SU-DHL-6 (cell line): ENCODE results near the gene FOXN3.

ENCODE experiments used
- H2AFZ ChIP-seq: fragments of 200-600 bp; sonication (generic); 2 replicates; pipeline ENCODE4 v1.6.1; 2014; ENCODE audit warnings: low read depth, mild to moderate bottlenecking, moderate library complexity, mixed read lengths, antibody characterized with exemption, low read length; ENCODE audit not compliant: severe bottlenecking
- H3F3A ChIP-seq: fragments of 200-600 bp; shearing (Covaris generic); 2 replicates; pipeline ENCODE4 v1.6.0; 2016; ENCODE audit warnings: antibody characterized with exemption, mild to moderate bottlenecking; ENCODE audit not compliant: insufficient read depth
- H3K27ac ChIP-seq: fragments of 200-600 bp; sonication (generic); 2 replicates; pipeline ENCODE4 v1.5.1; 2016; ENCODE audit warnings: low read depth, mild to moderate bottlenecking, low read length, moderate library complexity, mixed read lengths
- H3K27me3 ChIP-seq: fragments of 200-600 bp; sonication (generic), shearing (Covaris generic); 2 replicates; pipeline ENCODE4 v1.6.0; 2014; ENCODE audit warnings: mild to moderate bottlenecking, low read length
- H3K36me3 ChIP-seq: fragments of 200-600 bp; sonication (generic); 2 replicates; pipeline ENCODE4 v1.6.1; 2014; ENCODE audit warnings: mild to moderate bottlenecking, low read length, mixed read lengths
- H3K4me2 ChIP-seq: fragments of 300-600, 200-600 bp; shearing (Covaris generic), sonication (generic); 2 replicates; pipeline ENCODE4 v1.6.0; 2014; ENCODE audit warnings: low read length, low read depth, mild to moderate bottlenecking; ENCODE audit not compliant: poor library complexity, severe bottlenecking
- H3K4me3 ChIP-seq: fragments of 200-600 bp; sonication (generic); 2 replicates; pipeline ENCODE4 v1.5.1; 2014; ENCODE audit warnings: antibody characterized with exemption, low read length, mild to moderate bottlenecking, mixed read lengths; ENCODE audit not compliant: insufficient read depth, poor library complexity, severe bottlenecking
- H3K79me2 ChIP-seq: fragments of 200-600 bp; sonication (generic); 2 replicates; pipeline ENCODE4 v1.6.1; 2014; ENCODE audit warnings: mild to moderate bottlenecking, low read length, moderate library complexity; ENCODE audit not compliant: insufficient read depth
- H3K9ac ChIP-seq: fragments of 200-600 bp; sonication (generic); 2 replicates; pipeline ENCODE4 v1.7.0; 2014; ENCODE audit warnings: mild to moderate bottlenecking, low read length
- H3K9me2 ChIP-seq: fragments of 200-600 bp; sonication (generic); replicated peaks from 2 replicates; pipeline ENCODE4 v1.6.1; 2014; ENCODE audit warnings: low read length; ENCODE audit not compliant: insufficient read depth
- H3K9me3 ChIP-seq: fragments of 200-600 bp; sonication (generic); 2 replicates; pipeline ENCODE4 v1.6.1; 2014; ENCODE audit warnings: low read length, mixed read lengths; ENCODE audit not compliant: insufficient read depth
- H4K20me1 ChIP-seq: fragments of 200-600 bp; sonication (generic); 2 replicates; pipeline ENCODE4 v1.6.1; 2014; ENCODE audit warnings: low read depth, mild to moderate bottlenecking, antibody characterized with exemption, low read length, moderate library complexity, mixed read lengths
- EZH2phosphoT487 ChIP-seq: fragments of 200-600 bp; sonication (generic), shearing (Covaris generic); conservative IDR thresholded peaks from 2 replicates; pipeline ENCODE4 v1.6.1; 2018; ENCODE audit warnings: mild to moderate bottlenecking, antibody characterized with exemption, low read length, moderate library complexity, mixed read lengths
- TF ChIP-seq, protein P1 (sequence below): fragments of 200-600 bp; sonication (generic); IDR thresholded peaks from one replicate; pipeline ENCODE4 v1.5.1; 2017; ENCODE audit warnings: antibody characterized with exemption, mild to moderate bottlenecking, low read length, moderate library complexity; ENCODE audit not compliant: insufficient read depth, poor library complexity, severe bottlenecking

Gene FOXN3

DNA sequence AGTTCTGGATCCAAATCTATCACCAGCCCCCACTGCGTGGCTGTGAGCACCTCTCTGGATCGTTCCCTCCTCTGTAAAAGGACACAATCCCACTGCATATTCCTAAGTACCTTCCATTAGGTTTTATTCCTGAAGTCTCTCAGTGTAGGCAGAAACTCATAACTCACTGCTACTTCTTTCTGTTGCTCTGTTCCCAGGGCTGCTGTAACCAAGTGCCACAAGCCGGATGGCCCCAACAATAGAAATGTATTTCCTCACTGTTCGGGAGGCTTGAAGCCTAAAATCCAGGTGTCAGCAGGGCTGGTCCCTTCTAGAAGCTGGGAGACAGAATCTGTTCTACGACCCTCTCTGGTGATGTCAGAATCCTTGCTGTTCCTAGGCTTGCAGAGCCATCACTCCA lies 24.9 kb downstream of the FOXN3 start:
- peaks cover 96% of the 10 kb centered on the region for H3K79me2 ChIP-seq
- no peak overlapping the region for H3K4me3 ChIP-seq
- no peak overlapping the region for H3K4me2 ChIP-seq
- no peaks in the 10 kb centered on the region for H3K9me3 ChIP-seq
- peaks cover 13% of the 10 kb centered on the region; the same call in 1 of the 2 replicates for H3F3A ChIP-seq
- H3K9ac ChIP-seq = no peak overlapping the region
- H3K27me3 ChIP-seq = no peaks in the 10 kb centered on the region
- H3K27ac ChIP-seq = no peak overlapping the region
- no peak overlapping the region for H2AFZ ChIP-seq
- H4K20me1 ChIP-seq = no peaks in the 10 kb centered on the region
- H3K9me2 ChIP-seq = no peaks in the 10 kb centered on the region
- H3K36me3 ChIP-seq = no peaks in the 10 kb centered on the region
- no peak for TF ChIP-seq EZH2phosphoT487
- TF ChIP-seq, protein P1, sequence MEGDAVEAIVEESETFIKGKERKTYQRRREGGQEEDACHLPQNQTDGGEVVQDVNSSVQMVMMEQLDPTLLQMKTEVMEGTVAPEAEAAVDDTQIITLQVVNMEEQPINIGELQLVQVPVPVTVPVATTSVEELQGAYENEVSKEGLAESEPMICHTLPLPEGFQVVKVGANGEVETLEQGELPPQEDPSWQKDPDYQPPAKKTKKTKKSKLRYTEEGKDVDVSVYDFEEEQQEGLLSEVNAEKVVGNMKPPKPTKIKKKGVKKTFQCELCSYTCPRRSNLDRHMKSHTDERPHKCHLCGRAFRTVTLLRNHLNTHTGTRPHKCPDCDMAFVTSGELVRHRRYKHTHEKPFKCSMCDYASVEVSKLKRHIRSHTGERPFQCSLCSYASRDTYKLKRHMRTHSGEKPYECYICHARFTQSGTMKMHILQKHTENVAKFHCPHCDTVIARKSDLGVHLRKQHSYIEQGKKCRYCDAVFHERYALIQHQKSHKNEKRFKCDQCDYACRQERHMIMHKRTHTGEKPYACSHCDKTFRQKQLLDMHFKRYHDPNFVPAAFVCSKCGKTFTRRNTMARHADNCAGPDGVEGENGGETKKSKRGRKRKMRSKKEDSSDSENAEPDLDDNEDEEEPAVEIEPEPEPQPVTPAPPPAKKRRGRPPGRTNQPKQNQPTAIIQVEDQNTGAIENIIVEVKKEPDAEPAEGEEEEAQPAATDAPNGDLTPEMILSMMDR = no peak

DNA sequence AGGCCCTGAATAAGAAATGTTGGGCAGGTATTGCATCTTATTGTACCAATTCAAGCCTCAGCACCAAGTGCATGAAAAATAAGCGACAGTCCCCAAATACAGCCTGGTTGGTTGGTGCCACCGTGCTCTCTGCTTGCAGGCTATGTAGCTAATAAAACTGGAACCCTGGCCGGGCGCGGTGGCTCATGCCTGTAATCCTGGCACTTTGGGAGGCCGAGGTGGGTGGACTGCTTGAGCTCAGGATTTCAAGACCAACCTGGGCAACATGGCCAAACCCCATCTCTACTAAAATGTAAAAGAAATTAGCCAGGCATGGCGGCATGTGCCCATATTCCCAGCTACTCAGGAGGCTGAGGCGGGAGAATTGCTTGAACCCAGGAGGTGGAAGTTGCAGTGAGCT lies 25.5 kb downstream of the FOXN3 start:
- H3K4me3 ChIP-seq = no peak overlapping the region
- H4K20me1 ChIP-seq = no peaks in the 10 kb centered on the region
- no peaks in the 10 kb centered on the region for H3K36me3 ChIP-seq
- H3K9me2 ChIP-seq = no peaks in the 10 kb centered on the region
- no peaks in the 10 kb centered on the region for H3K9me3 ChIP-seq
- peaks cover 96% of the 10 kb centered on the region for H3K79me2 ChIP-seq
- no peaks in the 10 kb centered on the region for H3K27me3 ChIP-seq
- no peak overlapping the region for H3K9ac ChIP-seq
- no peak overlapping the region for H3K27ac ChIP-seq
- H3K4me2 ChIP-seq = no peak overlapping the region
- H3F3A ChIP-seq = peaks cover 18% of the 10 kb centered on the region; the same call in 1 of the 2 replicates
- TF ChIP-seq, protein P1 = no peak
- TF ChIP-seq EZH2phosphoT487 = no peak
- no peak overlapping the region for H2AFZ ChIP-seq

DNA sequence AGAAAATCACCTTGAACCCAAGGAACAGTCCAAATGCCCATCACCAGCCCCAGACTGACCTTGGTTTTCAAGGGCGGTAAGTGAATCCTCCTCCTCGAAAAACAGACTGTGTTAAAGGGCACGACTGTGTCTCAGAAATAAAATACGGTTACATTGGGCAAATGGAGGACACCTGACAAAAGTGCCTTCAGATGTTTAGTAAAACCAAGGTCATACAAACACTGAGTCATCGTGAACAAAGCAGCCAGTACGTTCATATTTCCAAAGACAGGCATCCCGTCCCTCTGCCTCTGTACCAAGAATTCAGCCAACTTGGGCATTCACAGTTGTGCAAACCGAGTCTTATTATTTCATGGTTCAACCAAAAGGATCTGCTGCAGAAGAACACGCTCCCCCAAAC lies 25.9 kb downstream of the FOXN3 start:
- no peak overlapping the region for H2AFZ ChIP-seq
- no peak overlapping the region for H3K4me3 ChIP-seq
- H3F3A ChIP-seq = peaks cover 22% of the 10 kb centered on the region; the same call in 1 of the 2 replicates
- H3K4me2 ChIP-seq = no peak overlapping the region
- H3K9me3 ChIP-seq = no peaks in the 10 kb centered on the region
- H3K27ac ChIP-seq = no peak overlapping the region
- H3K27me3 ChIP-seq = no peaks in the 10 kb centered on the region
- peaks cover 96% of the 10 kb centered on the region for H3K79me2 ChIP-seq
- no peak overlapping the region for H3K9ac ChIP-seq
- H4K20me1 ChIP-seq = no peaks in the 10 kb centered on the region
- H3K9me2 ChIP-seq = no peaks in the 10 kb centered on the region
- no peak for TF ChIP-seq EZH2phosphoT487
- TF ChIP-seq, protein P1 = no peak
- no peaks in the 10 kb centered on the region for H3K36me3 ChIP-seq
